Lung microvascular endothelial cell (primary cell): ENCODE results near the gene KCNK3. TPM values are rescaled to one million over a fixed set of nuclear protein-coding genes. Genes with fewer than 3 reads are reported as not detected.
A peak's percentile ranks its signal among the peaks of the same experiment; 100 is the strongest.
"Not testable (repeated sequence)": the region's sequence is repeated elsewhere in the genome, so short reads cannot be mapped to it uniquely, and the experiment has no call there.

Experiments
- DNase-seq, 2 donors: peaks; one replicate each; pipeline versions ENCODE4 v3.0.0 to v3.0.0-alpha.2; 2010; ENCODE audit warnings: low read depth in 2 of 2
- total RNA-seq: library from RNA; depleted of rRNA; stranded (reverse); fragments of >200 nt; gene quantifications from 2 replicates; pipeline ENCODE4 v1.2.1, GENCODE V29; 2014

The KCNK3 gene
- total RNA-seq, 1 donor from 2014 or later = not detected

GRCh38 chr2:26754972-26755670, 62.6 kb downstream of the KCNK3 start:
- DNase-seq = no peak

- DNase-seq = peak in 1 of 2 donors; percentile 76
Observed at GRCh38 chr2:26756337-26756736, 63.8 kb downstream of the KCNK3 start.

- DNase-seq = peak; percentile 77 to 98
Observed at GRCh38 chr2:26757873-26758789, 65.6 kb downstream of the KCNK3 start.

- DNase-seq = peak in 1 of 2 donors; percentile 33
Observed at GRCh38 chr2:26758790-26759321, 66.3 kb downstream of the KCNK3 start.

- no peak for DNase-seq
Observed at GRCh38 chr2:26759845-26760244, 67.3 kb downstream of the KCNK3 start.

GRCh38 chr2:26760991-26761390, 68.5 kb downstream of the KCNK3 start:
- not testable (repeated sequence) for DNase-seq

GRCh38 chr2:26763019-26763418, 70.5 kb downstream of the KCNK3 start:
- DNase-seq = no peak

- peak; percentile 81 to 86 for DNase-seq
Observed at GRCh38 chr2:26764078-26764887, 71.8 kb downstream of the KCNK3 start, which contains the start of gene SLC35F6. Gene SLC35F6, plus strand, starts transcription at chr2:26764284. Its CDS starts 66 bp downstream, at chr2:26764350.

GRCh38 chr2:26764906-26765305, 72.4 kb downstream of the KCNK3 start:
- DNase-seq = no peak

- no peak for DNase-seq
Observed at GRCh38 chr2:26765475-26766200, 73.1 kb downstream of the KCNK3 start.

GRCh38 chr2:26767129-26767528, 74.6 kb downstream of the KCNK3 start:
- peak in 1 of 2 donors; percentile 14 for DNase-seq

- no peak for DNase-seq
Observed at GRCh38 chr2:26767894-26768487, 75.5 kb downstream of the KCNK3 start.

- DNase-seq = no peak
Observed at GRCh38 chr2:26768759-26769088, 76.2 kb downstream of the KCNK3 start.

GRCh38 chr2:26769089-26769761, 76.7 kb downstream of the KCNK3 start:
- peak; percentile 55 to 92 for DNase-seq

- DNase-seq = peak; percentile 51 to 81
Observed at GRCh38 chr2:26770986-26771586, 78.6 kb downstream of the KCNK3 start.

GRCh38 chr2:26772064-26773001, 79.8 kb downstream of the KCNK3 start:
- peak; percentile 55 to 84 for DNase-seq

- no peak for DNase-seq
Observed at GRCh38 chr2:26776195-26776800, 83.8 kb downstream of the KCNK3 start.

GRCh38 chr2:26778098-26778497, 85.6 kb downstream of the KCNK3 start:
- no peak for DNase-seq
